Measurements from ENCODE around the gene NBEAL2. TPM values are rescaled to one million over a fixed set of nuclear protein-coding genes. Genes with fewer than 3 reads are reported as not detected.
A peak's percentile ranks its signal among the peaks of the same experiment; 100 is the strongest.

NBEAL2 gene
- total and polyA plus RNA-seq, 2 of the 8 experiments (the other 6 are each of a cell fraction or from before 2014, with no cell fraction given) = 27.3 to 46.9 TPM

- TF ChIP-seq CTBP2 (IDR thresholded peaks at IDR 0.05; ENCODE audit: borderline replicate concordance, insufficient read depth, insufficient read length, low read length) = no peak
- peak; percentile 75; the same call in 1 of the 2 replicates for TF ChIP-seq TBP (IDR thresholded peaks at IDR 0.05; ENCODE audit: low read depth, low read length)
These were observed 2.9 kb upstream of the NBEAL2 start, which contains the start of gene CCDC12 (continued) for GRCh38 chr3:46976326-46977190.
